Measurements from ENCODE around the gene SOX30.

SOX30 gene

DNA sequence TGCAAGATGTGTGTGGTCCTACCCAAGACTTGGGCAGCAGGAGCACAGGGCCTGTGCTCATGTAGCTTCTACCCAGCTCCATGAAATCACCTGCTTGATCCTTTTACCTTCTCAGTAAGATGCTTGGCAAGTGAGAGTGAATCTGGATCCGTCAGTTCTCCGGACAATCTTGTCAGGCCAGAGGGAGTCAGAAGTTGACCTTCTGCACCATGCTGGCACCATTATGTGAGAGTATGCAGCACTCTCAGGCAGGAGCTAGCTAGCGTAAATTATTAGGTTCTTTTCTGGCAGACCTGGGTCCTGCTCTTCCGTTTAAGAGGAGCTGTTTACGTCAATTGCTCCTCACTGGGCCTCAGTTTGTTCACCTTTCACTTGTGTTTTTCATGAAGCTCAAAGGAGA, 39.7 kb downstream of the SOX30 start:
- no peak for DNase-seq (ENCODE audit: low spot score)
- no peak overlapping the region for H3K27ac ChIP-seq
- H3K4me3 ChIP-seq, result no peak overlapping the region
- TF ChIP-seq, protein P1, sequence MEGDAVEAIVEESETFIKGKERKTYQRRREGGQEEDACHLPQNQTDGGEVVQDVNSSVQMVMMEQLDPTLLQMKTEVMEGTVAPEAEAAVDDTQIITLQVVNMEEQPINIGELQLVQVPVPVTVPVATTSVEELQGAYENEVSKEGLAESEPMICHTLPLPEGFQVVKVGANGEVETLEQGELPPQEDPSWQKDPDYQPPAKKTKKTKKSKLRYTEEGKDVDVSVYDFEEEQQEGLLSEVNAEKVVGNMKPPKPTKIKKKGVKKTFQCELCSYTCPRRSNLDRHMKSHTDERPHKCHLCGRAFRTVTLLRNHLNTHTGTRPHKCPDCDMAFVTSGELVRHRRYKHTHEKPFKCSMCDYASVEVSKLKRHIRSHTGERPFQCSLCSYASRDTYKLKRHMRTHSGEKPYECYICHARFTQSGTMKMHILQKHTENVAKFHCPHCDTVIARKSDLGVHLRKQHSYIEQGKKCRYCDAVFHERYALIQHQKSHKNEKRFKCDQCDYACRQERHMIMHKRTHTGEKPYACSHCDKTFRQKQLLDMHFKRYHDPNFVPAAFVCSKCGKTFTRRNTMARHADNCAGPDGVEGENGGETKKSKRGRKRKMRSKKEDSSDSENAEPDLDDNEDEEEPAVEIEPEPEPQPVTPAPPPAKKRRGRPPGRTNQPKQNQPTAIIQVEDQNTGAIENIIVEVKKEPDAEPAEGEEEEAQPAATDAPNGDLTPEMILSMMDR (IDR thresholded peaks at IDR 0.05), result no peak

- H3K4me3 ChIP-seq, result no peak overlapping the region
- H3K27ac ChIP-seq, result no peak overlapping the region
- TF ChIP-seq, protein P1 (IDR thresholded peaks at IDR 0.05), result no peak
- DNase-seq (ENCODE audit: low spot score), result no peak
Observed at GRCh38 chr5:157611571-157612476, 40.4 kb downstream of the SOX30 start.

- DNase-seq (ENCODE audit: low spot score), result no peak
- Histone ChIP-seq H3K4me3 (no peak overlapping the region), H3K27ac (no peak overlapping the region)
- TF ChIP-seq, protein P1 (IDR thresholded peaks at IDR 0.05), result no peak
Observed at GRCh38 chr5:157610990-157611389, 41.2 kb downstream of the SOX30 start.

DNA sequence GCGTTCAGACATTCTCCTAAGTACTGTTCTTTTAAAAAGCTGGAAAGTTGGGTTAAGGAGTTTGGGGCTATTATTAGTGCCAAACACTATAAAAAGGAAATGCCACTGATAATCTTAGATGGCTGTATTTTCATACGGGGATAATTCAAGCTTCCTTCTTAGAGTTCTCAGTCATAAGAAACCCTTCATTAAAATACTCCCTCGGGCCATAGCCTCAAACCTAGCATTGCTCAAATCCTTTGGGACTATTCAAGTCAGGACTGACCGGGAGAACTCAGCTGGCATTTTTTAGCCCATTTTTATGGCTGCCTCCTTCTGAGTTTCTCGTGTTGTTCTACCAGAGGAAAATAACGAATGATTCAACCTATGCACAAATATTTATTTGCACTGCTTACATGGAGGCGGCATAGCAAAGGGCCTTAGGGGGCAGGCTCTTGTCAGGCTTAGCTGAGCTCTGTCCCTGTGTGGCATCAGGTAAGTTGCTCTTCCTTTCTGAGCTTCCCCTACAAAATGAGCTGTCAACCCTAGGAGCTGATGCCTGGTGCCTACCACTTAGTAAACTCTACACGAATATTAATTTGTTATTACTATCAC, 43.2 kb downstream of the SOX30 start:
- Histone ChIP-seq H3K27ac (peak overlapping the region; percentile 51 to 66), H3K4me3 (peak overlapping the region; percentile 16)
- TF ChIP-seq, protein P1 (IDR thresholded peaks at IDR 0.05), result no peak
- DNase-seq (ENCODE audit: low spot score), result no peak

GRCh38 chr5:157607371-157608161, 44.7 kb downstream of the SOX30 start:
- Histone ChIP-seq H3K4me3 (no peak overlapping the region), H3K27ac (no peak overlapping the region)
- TF ChIP-seq, protein P1 (IDR thresholded peaks at IDR 0.05), result no peak
- no peak for DNase-seq (ENCODE audit: low spot score)

- no peak for DNase-seq (ENCODE audit: low spot score)
- Histone ChIP-seq H3K4me3 (no peak overlapping the region), H3K27ac (no peak overlapping the region)
- TF ChIP-seq, protein P1 (IDR thresholded peaks at IDR 0.05), result no peak
Observed at GRCh38 chr5:157606046-157606445, 46.2 kb downstream of the SOX30 start.
